GM18519 (cell line): ENCODE results near the gene CLK2.
A peak's percentile ranks its signal among the peaks of the same experiment; 100 is the strongest.
"Not testable (repeated sequence)": the region's sequence is repeated elsewhere in the genome, so short reads cannot be mapped to it uniquely, and the experiment has no call there.

Source experiments
- ATAC-seq: cut with Tn5 transposase; IDR thresholded peaks from one replicate; pipeline ENCODE4 v1.9.1; 2021; ENCODE audit warnings: mild to moderate bottlenecking, moderate library complexity; ENCODE audit not compliant: unreplicated experiment, low FRiP score

CLK2 gene

GRCh38 chr1:155245163-155245524 lies 28.2 kb downstream of the CLK2 start:
- ATAC-seq: no peak

GRCh38 chr1:155244368-155245162 lies 28.7 kb downstream of the CLK2 start:
- peak; percentile 62 for ATAC-seq

GRCh38 chr1:155242805-155243358 lies 30.4 kb downstream of the CLK2 start:
- no peak for ATAC-seq

GRCh38 chr1:155241841-155242264 lies 31.5 kb downstream of the CLK2 start:
- no peak for ATAC-seq

- ATAC-seq: no peak
Observed at GRCh38 chr1:155241069-155241679, 32.1 kb downstream of the CLK2 start.

GRCh38 chr1:155236451-155236850 lies 36.9 kb downstream of the CLK2 start:
- ATAC-seq: no peak

GRCh38 chr1:155235375-155235774 lies 37.9 kb downstream of the CLK2 start:
- not testable (repeated sequence) for ATAC-seq

GRCh38 chr1:155233502-155233901 lies 39.8 kb downstream of the CLK2 start:
- not testable (repeated sequence) for ATAC-seq

GRCh38 chr1:155232001-155232978 lies 41.0 kb downstream of the CLK2 start:
- not testable (repeated sequence) for ATAC-seq

- ATAC-seq: not testable (repeated sequence)
Observed at GRCh38 chr1:155231302-155231701, 42.0 kb downstream of the CLK2 start.

- ATAC-seq: no peak
Observed at GRCh38 chr1:155228096-155228427, 45.2 kb downstream of the CLK2 start.

- ATAC-seq: peak; percentile 75
Observed at GRCh38 chr1:155227261-155228095, 45.8 kb downstream of the CLK2 start.

- ATAC-seq: no peak
Observed at GRCh38 chr1:155226910-155227260, 46.4 kb downstream of the CLK2 start.

GRCh38 chr1:155226188-155226909 lies 47.0 kb downstream of the CLK2 start:
- no peak for ATAC-seq

- ATAC-seq: not testable (repeated sequence)
Observed at GRCh38 chr1:155225404-155225759, 47.9 kb downstream of the CLK2 start.

GRCh38 chr1:155223047-155223446 lies 50.3 kb downstream of the CLK2 start:
- ATAC-seq: no peak

GRCh38 chr1:155220211-155220965 lies 52.9 kb downstream of the CLK2 start:
- ATAC-seq: not testable (repeated sequence)

GRCh38 chr1:155219592-155220031 lies 53.7 kb downstream of the CLK2 start:
- ATAC-seq: no peak
